Measurements from ENCODE around the gene PRKCA. TPM values are rescaled to one million over a fixed set of nuclear protein-coding genes. Genes with fewer than 3 reads are reported as not detected.
A peak's percentile ranks its signal among the peaks of the same experiment; 100 is the strongest.
"Not testable (repeated sequence)": the region's sequence is repeated elsewhere in the genome, so short reads cannot be mapped to it uniquely, and the experiment has no call there.

Gene PRKCA
- total RNA-seq, 2 experiments from 2014 or later = 75.1 to 78.5 TPM

- DNase-seq, H3K27ac Mint-ChIP-seq, H3K4me3 Mint-ChIP-seq, H3K36me3 Mint-ChIP-seq, H3K27me3 Mint-ChIP-seq, H3K9me3 Mint-ChIP-seq: not testable (repeated sequence)
- CTCF ChIA-PET = interaction anchor here (1.2 kb wide), 1 partner anchor 39 kb away, joined by 3 read pairs; no protein-coding TSS in a partner anchor
- POLR2A ChIA-PET = interaction anchor here (0.6 to 1.3 kb wide), 2 partner anchors 13 to 46 kb away, joined by 3 read pairs; no protein-coding TSS in a partner anchor
- H3K4me1 Mint-ChIP-seq (ENCODE audit: low read depth) = peaks cover 67% of the 10 kb centered on the region
- intact Hi-C loops (cut with micrococcal nuclease) = loop anchor here (5.0 kb wide), 1 partner anchor 34 kb away; no protein-coding TSS in a partner anchor
Measured at GRCh38 chr17:66345949-66346638, 43.7 kb downstream of the PRKCA start.

GRCh38 chr17:66347661-66348514 lies 45.5 kb downstream of the PRKCA start:
- Mint-ChIP-seq H3K36me3 (peaks cover 5% of the 10 kb centered on the region), H3K4me1 (ENCODE audit: low read depth) (peaks cover 76% of the 10 kb centered on the region), H3K4me3 (no peak overlapping the region), H3K27me3 (no peaks in the 10 kb centered on the region), H3K27ac (peak overlapping the region; percentile 47), H3K9me3 (no peaks in the 10 kb centered on the region)
- CTCF ChIA-PET = interaction anchor here (1.2 to 1.6 kb wide), 3 partner anchors 38 to 219 kb away, joined by 3 read pairs; no protein-coding TSS in a partner anchor
- POLR2A ChIA-PET = interaction anchor here (0.7 kb wide), 1 partner anchor 8 kb away, joined by 4 read pairs; no protein-coding TSS in a partner anchor
- intact Hi-C loops (cut with micrococcal nuclease) = loop anchor here (2.0 to 5.0 kb wide), 3 partner anchors 17 to 51 kb away; no protein-coding TSS in a partner anchor
- DNase-seq = peak; percentile 48

GRCh38 chr17:66348584-66349165 lies 46.3 kb downstream of the PRKCA start:
- DNase-seq = peak; percentile 58
- Mint-ChIP-seq H3K4me1 (ENCODE audit: low read depth) (peaks cover 78% of the 10 kb centered on the region), H3K4me3 (no peak overlapping the region), H3K27ac (peak overlapping the region; percentile 47), H3K9me3 (no peaks in the 10 kb centered on the region), H3K27me3 (no peaks in the 10 kb centered on the region), H3K36me3 (peaks cover 5% of the 10 kb centered on the region)
- intact Hi-C loops (cut with micrococcal nuclease) = loop anchor here (2.0 to 5.0 kb wide), 3 partner anchors 18 to 50 kb away; no protein-coding TSS in a partner anchor
- ChIA-PET POLR2A (interaction anchor here (1.2 kb wide), 1 partner anchor 44 kb away, joined by 3 read pairs; no protein-coding TSS in a partner anchor), CTCF (interaction anchor here (0.6 to 1.6 kb wide), 3 partner anchors 11 to 218 kb away, joined by 3 read pairs; no protein-coding TSS in a partner anchor)

- ChIA-PET POLR2A (interaction anchor here (1.2 kb wide), 1 partner anchor 45 kb away, joined by 3 read pairs; no protein-coding TSS in a partner anchor), CTCF (interaction anchor here (0.7 to 1.3 kb wide), 3 partner anchors 11 to 237 kb away, joined by 3 read pairs; no protein-coding TSS in a partner anchor)
- H3K36me3 Mint-ChIP-seq = peaks cover 8% of the 10 kb centered on the region
- intact Hi-C loops (cut with micrococcal nuclease) = loop anchor here (2.0 to 5.0 kb wide), 3 partner anchors 19 to 49 kb away; no protein-coding TSS in a partner anchor
- H3K4me1 Mint-ChIP-seq (ENCODE audit: low read depth) = peaks cover 83% of the 10 kb centered on the region
- H3K27me3 Mint-ChIP-seq = no peaks in the 10 kb centered on the region
- no peaks in the 10 kb centered on the region for H3K9me3 Mint-ChIP-seq
- H3K4me3 Mint-ChIP-seq = no peak overlapping the region
- H3K27ac Mint-ChIP-seq = peak overlapping the region; percentile 2
- no peak for DNase-seq
Measured at GRCh38 chr17:66349521-66350254, 47.3 kb downstream of the PRKCA start.

GRCh38 chr17:66350576-66350975 lies 48.2 kb downstream of the PRKCA start:
- H3K4me1 Mint-ChIP-seq (ENCODE audit: low read depth) = peaks cover 84% of the 10 kb centered on the region
- H3K9me3 Mint-ChIP-seq; H3K27ac Mint-ChIP-seq; POLR2A ChIA-PET; intact Hi-C loops (cut with micrococcal nuclease); DNase-seq; H3K27me3 Mint-ChIP-seq; H3K4me3 Mint-ChIP-seq; H3K36me3 Mint-ChIP-seq: not testable (repeated sequence)
- CTCF ChIA-PET = interaction anchor here (0.7 to 1.3 kb wide), 2 partner anchors 15 to 236 kb away, joined by 3 read pairs; no protein-coding TSS in a partner anchor

GRCh38 chr17:66351033-66351432 lies 48.6 kb downstream of the PRKCA start:
- ChIA-PET CTCF (interaction anchor here (1.0 kb wide), 1 partner anchor 41 kb away, joined by 4 read pairs; no protein-coding TSS in a partner anchor), POLR2A (no interaction called here)
- no peak overlapping the region for H3K27ac Mint-ChIP-seq
- peaks cover 84% of the 10 kb centered on the region for H3K4me1 Mint-ChIP-seq (ENCODE audit: low read depth)
- intact Hi-C loops (cut with micrococcal nuclease) = no loop called here
- H3K4me3 Mint-ChIP-seq = no peak overlapping the region
- H3K9me3 Mint-ChIP-seq = no peaks in the 10 kb centered on the region
- no peaks in the 10 kb centered on the region for H3K27me3 Mint-ChIP-seq
- no peak for DNase-seq
- peaks cover 9% of the 10 kb centered on the region for H3K36me3 Mint-ChIP-seq

GRCh38 chr17:66351701-66352100 lies 49.3 kb downstream of the PRKCA start:
- ChIA-PET POLR2A (no interaction called here), CTCF (interaction anchor here (1.0 kb wide), 1 partner anchor 41 kb away, joined by 4 read pairs; no protein-coding TSS in a partner anchor)
- Mint-ChIP-seq H3K27ac (no peak overlapping the region), H3K4me3 (no peak overlapping the region), H3K4me1 (ENCODE audit: low read depth) (peaks cover 84% of the 10 kb centered on the region), H3K36me3 (peaks cover 9% of the 10 kb centered on the region), H3K27me3 (no peaks in the 10 kb centered on the region), H3K9me3 (no peaks in the 10 kb centered on the region)
- DNase-seq = no peak
- intact Hi-C loops (cut with micrococcal nuclease) = no loop called here

- no peak overlapping the region for H3K4me3 Mint-ChIP-seq
- peaks cover 9% of the 10 kb centered on the region for H3K36me3 Mint-ChIP-seq
- H3K9me3 Mint-ChIP-seq = no peaks in the 10 kb centered on the region
- H3K27me3 Mint-ChIP-seq = no peaks in the 10 kb centered on the region
- peaks cover 84% of the 10 kb centered on the region for H3K4me1 Mint-ChIP-seq (ENCODE audit: low read depth)
- no peak for DNase-seq
- intact Hi-C loops (cut with micrococcal nuclease) = loop anchor here (1.0 kb wide), 1 partner anchor 10 kb away; no protein-coding TSS in a partner anchor
- no peak overlapping the region for H3K27ac Mint-ChIP-seq
- CTCF ChIA-PET = interaction anchor here (1.0 to 1.1 kb wide), 2 partner anchors 19 to 44 kb away, joined by 3 read pairs; no protein-coding TSS in a partner anchor
- POLR2A ChIA-PET = no interaction called here
Measured at GRCh38 chr17:66353937-66354401, 51.6 kb downstream of the PRKCA start.

GRCh38 chr17:66354472-66354871 lies 52.1 kb downstream of the PRKCA start:
- H3K36me3 Mint-ChIP-seq = peaks cover 9% of the 10 kb centered on the region
- H3K9me3 Mint-ChIP-seq = no peaks in the 10 kb centered on the region
- no peak overlapping the region for H3K27ac Mint-ChIP-seq
- no peak for DNase-seq
- H3K4me3 Mint-ChIP-seq = no peak overlapping the region
- CTCF ChIA-PET = interaction anchor here (1.0 to 1.1 kb wide), 2 partner anchors 20 to 44 kb away, joined by 3 read pairs; no protein-coding TSS in a partner anchor
- H3K27me3 Mint-ChIP-seq = no peaks in the 10 kb centered on the region
- intact Hi-C loops (cut with micrococcal nuclease) = no loop called here
- POLR2A ChIA-PET = interaction anchor here (0.9 kb wide), 1 partner anchor 157 kb away, joined by 3 read pairs; no protein-coding TSS in a partner anchor
- peaks cover 80% of the 10 kb centered on the region for H3K4me1 Mint-ChIP-seq (ENCODE audit: low read depth)

GRCh38 chr17:66354981-66355380 lies 52.6 kb downstream of the PRKCA start:
- H3K4me1 Mint-ChIP-seq (ENCODE audit: low read depth) = peaks cover 76% of the 10 kb centered on the region
- peaks cover 9% of the 10 kb centered on the region for H3K36me3 Mint-ChIP-seq
- no peak overlapping the region for H3K27ac Mint-ChIP-seq
- no peak for DNase-seq
- intact Hi-C loops (cut with micrococcal nuclease) = no loop called here
- H3K27me3 Mint-ChIP-seq = no peaks in the 10 kb centered on the region
- no peak overlapping the region for H3K4me3 Mint-ChIP-seq
- CTCF ChIA-PET = interaction anchor here (1.0 kb wide), 1 partner anchor 20 kb away, joined by 3 read pairs; no protein-coding TSS in a partner anchor
- no peaks in the 10 kb centered on the region for H3K9me3 Mint-ChIP-seq
- POLR2A ChIA-PET = interaction anchor here (0.9 kb wide), 1 partner anchor 156 kb away, joined by 3 read pairs; no protein-coding TSS in a partner anchor
